ENCODE measurements around the gene EPN1. TPM values are rescaled to one million over a fixed set of nuclear protein-coding genes. Genes with fewer than 3 reads are reported as not detected.

Gene EPN1
- total and polyA plus RNA-seq, 2 of the 8 experiments (the other 6 are each of a cell fraction or from before 2014, with no cell fraction given): 49.6 to 200 TPM

DNA sequence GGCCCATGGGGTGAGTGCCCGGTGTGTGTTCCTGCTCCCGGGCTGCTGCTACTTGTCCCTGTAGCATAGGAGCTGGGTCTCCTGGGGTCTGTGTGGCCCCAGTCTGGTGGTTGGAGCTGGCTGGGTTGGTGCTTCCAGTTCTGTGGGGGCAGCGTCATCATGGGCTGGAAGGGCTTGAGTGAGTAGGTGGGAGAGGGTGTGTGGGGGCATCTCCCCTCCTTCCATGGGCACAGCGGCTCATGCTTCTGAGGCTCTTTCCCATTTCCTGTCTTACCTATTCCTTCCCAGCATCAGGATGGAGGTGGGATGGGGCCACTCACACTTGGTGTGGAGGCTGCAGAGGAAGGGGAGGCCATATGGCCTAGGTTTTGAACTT is 8.0 kb upstream of the EPN1 start (continued):
- TF ChIP-seq, protein P1, sequence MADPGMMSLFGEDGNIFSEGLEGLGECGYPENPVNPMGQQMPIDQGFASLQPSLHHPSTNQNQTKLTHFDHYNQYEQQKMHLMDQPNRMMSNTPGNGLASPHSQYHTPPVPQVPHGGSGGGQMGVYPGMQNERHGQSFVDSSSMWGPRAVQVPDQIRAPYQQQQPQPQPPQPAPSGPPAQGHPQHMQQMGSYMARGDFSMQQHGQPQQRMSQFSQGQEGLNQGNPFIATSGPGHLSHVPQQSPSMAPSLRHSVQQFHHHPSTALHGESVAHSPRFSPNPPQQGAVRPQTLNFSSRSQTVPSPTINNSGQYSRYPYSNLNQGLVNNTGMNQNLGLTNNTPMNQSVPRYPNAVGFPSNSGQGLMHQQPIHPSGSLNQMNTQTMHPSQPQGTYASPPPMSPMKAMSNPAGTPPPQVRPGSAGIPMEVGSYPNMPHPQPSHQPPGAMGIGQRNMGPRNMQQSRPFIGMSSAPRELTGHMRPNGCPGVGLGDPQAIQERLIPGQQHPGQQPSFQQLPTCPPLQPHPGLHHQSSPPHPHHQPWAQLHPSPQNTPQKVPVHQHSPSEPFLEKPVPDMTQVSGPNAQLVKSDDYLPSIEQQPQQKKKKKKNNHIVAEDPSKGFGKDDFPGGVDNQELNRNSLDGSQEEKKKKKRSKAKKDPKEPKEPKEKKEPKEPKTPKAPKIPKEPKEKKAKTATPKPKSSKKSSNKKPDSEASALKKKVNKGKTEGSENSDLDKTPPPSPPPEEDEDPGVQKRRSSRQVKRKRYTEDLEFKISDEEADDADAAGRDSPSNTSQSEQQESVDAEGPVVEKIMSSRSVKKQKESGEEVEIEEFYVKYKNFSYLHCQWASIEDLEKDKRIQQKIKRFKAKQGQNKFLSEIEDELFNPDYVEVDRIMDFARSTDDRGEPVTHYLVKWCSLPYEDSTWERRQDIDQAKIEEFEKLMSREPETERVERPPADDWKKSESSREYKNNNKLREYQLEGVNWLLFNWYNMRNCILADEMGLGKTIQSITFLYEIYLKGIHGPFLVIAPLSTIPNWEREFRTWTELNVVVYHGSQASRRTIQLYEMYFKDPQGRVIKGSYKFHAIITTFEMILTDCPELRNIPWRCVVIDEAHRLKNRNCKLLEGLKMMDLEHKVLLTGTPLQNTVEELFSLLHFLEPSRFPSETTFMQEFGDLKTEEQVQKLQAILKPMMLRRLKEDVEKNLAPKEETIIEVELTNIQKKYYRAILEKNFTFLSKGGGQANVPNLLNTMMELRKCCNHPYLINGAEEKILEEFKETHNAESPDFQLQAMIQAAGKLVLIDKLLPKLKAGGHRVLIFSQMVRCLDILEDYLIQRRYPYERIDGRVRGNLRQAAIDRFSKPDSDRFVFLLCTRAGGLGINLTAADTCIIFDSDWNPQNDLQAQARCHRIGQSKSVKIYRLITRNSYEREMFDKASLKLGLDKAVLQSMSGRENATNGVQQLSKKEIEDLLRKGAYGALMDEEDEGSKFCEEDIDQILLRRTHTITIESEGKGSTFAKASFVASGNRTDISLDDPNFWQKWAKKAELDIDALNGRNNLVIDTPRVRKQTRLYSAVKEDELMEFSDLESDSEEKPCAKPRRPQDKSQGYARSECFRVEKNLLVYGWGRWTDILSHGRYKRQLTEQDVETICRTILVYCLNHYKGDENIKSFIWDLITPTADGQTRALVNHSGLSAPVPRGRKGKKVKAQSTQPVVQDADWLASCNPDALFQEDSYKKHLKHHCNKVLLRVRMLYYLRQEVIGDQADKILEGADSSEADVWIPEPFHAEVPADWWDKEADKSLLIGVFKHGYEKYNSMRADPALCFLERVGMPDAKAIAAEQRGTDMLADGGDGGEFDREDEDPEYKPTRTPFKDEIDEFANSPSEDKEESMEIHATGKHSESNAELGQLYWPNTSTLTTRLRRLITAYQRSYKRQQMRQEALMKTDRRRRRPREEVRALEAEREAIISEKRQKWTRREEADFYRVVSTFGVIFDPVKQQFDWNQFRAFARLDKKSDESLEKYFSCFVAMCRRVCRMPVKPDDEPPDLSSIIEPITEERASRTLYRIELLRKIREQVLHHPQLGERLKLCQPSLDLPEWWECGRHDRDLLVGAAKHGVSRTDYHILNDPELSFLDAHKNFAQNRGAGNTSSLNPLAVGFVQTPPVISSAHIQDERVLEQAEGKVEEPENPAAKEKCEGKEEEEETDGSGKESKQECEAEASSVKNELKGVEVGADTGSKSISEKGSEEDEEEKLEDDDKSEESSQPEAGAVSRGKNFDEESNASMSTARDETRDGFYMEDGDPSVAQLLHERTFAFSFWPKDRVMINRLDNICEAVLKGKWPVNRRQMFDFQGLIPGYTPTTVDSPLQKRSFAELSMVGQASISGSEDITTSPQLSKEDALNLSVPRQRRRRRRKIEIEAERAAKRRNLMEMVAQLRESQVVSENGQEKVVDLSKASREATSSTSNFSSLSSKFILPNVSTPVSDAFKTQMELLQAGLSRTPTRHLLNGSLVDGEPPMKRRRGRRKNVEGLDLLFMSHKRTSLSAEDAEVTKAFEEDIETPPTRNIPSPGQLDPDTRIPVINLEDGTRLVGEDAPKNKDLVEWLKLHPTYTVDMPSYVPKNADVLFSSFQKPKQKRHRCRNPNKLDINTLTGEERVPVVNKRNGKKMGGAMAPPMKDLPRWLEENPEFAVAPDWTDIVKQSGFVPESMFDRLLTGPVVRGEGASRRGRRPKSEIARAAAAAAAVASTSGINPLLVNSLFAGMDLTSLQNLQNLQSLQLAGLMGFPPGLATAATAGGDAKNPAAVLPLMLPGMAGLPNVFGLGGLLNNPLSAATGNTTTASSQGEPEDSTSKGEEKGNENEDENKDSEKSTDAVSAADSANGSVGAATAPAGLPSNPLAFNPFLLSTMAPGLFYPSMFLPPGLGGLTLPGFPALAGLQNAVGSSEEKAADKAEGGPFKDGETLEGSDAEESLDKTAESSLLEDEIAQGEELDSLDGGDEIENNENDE (IDR thresholded peaks at IDR 0.05; ENCODE audit: insufficient replicate concordance, low read length): no peak
- no peak for TF ChIP-seq CREB1 (IDR thresholded peaks at IDR 0.05)

Data from H1 (cell line).